GM18858 (cell line): ENCODE data around the gene MAGEA9B.
"Not testable (repeated sequence)": the region's sequence is repeated elsewhere in the genome, so short reads cannot be mapped to it uniquely, and the experiment has no call there.

Experiments used
- ATAC-seq: cut with Tn5 transposase; IDR thresholded peaks from one replicate; pipeline ENCODE4 v1.9.1; 2021; ENCODE audit not compliant: unreplicated experiment

MAGEA9B gene

DNA sequence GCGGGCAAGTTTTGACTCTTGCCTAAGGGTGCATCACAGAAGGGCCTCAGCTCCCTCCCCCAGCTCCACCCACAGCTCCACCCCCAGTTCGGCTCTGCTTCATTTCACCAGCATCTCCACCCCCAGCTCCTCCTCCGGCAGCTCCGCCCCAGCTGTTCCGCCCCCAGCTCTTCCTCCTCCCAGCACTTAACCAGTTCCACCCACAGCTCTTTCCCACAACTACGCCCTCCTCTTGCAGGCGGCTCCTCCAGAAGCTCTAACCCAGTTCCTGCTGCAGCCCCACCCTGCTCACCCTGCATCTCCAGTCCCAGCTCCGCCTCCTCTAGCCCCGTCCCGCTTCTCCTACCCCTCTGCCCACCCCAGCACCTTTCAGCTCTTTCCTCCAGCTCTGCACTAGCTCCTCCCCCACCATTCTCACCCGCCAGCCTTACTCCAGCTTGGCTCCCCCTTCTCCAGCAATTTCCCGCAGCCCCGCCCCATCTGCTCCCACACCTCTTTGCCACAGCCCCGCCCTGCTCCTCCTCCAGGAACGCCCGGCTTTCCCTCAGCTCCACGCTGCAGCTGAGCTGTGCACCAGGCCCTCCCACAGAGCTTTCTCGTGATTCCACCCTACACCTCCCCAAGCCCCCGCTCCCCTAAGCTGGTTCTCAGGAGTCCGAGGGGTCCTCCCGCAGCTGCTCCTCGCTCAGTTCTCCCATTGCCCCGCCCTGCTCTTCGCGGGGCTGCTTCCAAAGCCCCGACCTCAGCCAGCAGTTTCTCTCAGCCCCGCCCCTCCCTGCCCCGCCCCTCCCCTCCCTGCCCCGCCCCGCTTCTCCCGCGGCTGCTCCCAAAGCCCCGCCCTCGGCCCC is 47.8 kb downstream of the MAGEA9B start:
- peak; percentile 23 for ATAC-seq

- not testable (repeated sequence) for ATAC-seq
Measured at GRCh38 chrX:149537474-149537873, 49.8 kb downstream of the MAGEA9B start.

DNA sequence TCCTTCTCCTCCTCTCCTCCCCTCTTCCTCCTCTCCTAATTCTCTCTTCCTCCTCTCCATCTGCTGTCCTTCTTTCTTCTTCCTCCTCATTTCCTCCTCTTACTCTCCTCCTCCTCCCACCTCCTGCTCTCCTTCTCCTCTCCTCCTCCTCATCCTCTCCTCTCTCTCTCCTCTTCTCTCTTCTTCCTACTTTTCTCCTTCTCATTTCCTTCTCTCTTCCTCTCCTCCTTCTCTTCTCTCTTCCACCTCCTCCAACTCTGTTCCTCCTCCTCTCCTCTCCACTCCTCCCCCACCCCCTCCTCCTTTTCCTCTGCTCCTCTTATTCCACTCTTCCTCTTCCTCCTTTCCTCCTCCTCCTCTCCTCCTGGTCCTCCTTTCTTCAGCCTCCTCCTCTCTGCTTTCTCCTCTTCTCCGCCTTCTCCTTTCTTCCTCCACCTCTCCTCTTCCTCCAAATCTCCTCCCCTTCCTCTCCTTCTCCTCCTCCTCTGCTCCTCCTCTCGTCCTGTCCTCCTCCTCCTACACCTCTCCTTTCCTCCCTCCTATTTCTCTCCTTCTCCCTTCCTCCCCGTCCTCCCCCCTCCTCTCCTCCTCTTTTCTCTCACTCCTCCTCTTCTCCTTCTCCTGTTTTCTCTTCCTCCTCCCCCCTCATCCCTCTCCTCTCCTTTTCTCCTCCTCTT is 52.2 kb downstream of the MAGEA9B start:
- not testable (repeated sequence) for ATAC-seq

- not testable (repeated sequence) for ATAC-seq
Measured at GRCh38 chrX:149533999-149534398, 53.3 kb downstream of the MAGEA9B start.

DNA sequence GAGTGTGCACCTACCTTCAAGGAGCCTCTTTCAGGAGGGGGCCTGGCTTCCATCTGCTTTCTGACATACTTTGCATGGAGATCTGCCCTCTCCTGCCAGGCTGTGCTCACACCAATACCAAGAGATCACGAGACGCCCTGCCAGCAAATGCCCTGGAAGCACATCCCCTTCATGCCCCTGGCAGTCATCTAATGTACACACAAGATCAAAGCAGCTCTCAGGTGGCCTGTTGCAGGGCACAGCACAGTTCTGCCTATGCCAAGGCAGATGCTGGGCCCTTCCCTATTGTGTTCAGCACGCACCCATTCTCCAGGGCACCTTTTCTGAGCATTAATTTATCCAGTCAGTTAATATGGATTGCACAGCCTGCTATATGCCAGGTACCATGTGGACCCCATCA is 54.4 kb downstream of the MAGEA9B start:
- ATAC-seq: not testable (repeated sequence)
